ENCODE data around the gene USP10. TPM values are rescaled to one million over a fixed set of nuclear protein-coding genes. Genes with fewer than 3 reads are reported as not detected.

Gene USP10
- total and polyA plus RNA-seq, 2 donors (not counting 1 experiment from before 2014, with no cell fraction given), result 48.6 to 59.1 TPM

DNA sequence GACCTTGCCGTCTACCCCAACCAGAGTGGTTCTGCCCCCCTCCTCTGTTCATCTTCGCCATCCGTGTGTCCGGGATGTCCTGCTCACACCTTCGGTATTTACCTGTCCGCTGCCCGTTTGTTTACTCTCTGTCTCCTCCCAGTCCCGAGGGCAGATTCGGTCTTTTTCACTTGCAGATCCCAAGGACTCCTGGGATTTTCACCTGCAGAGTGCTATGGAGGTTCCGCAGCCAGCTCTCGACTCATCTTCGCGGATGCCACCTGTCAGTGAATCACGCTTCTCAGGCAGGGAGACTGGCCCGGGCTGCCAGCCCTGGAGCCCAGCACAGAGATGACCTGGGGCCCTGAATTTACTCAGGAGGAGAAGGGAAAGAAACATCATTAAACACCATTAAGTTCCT, 128.1 kb downstream of the USP10 start:
- Histone ChIP-seq H3K27me3 (ENCODE audit: control insufficient read depth, insufficient read depth, low read length) (no peaks in the 10 kb centered on the region), H2AFZ (ENCODE audit: low read length) (no peak overlapping the region), H3K4me3 (replicated peaks in 1 of 4; ENCODE audit: control extremely low read depth in 1 of 4, insufficient read depth in 1 of 4, low read depth in 3 of 4, low read length in 4 of 4) (no peak overlapping the region), H3K9me3 (ENCODE audit: control insufficient read depth, insufficient read depth, low read depth, low read length) (no peaks in the 10 kb centered on the region), H3K4me1 (ENCODE audit: control insufficient read depth, extremely low read depth, insufficient read depth, low read length) (peaks cover 35% of the 10 kb centered on the region), H3K27ac (ENCODE audit: insufficient read depth, low read length) (peak overlapping the region; percentile 74), H3K36me3 (ENCODE audit: control insufficient read depth, insufficient read depth, low read length) (no peaks in the 10 kb centered on the region), H4K20me1 (ENCODE audit: control insufficient read depth, extremely low read depth, insufficient read depth, low read length) (no peaks in the 10 kb centered on the region), H3K4me2 (ENCODE audit: extremely low read depth, insufficient read depth, low read length) (no peak overlapping the region), H3K9ac (ENCODE audit: insufficient read depth, low read length) (no peak overlapping the region), H3K79me2 (ENCODE audit: control insufficient read depth, insufficient read depth, low read length) (peaks cover 7% of the 10 kb centered on the region)
- DNase-seq (ENCODE audit: low read depth in 2 of 2), result no peak
- TF ChIP-seq, protein P1, sequence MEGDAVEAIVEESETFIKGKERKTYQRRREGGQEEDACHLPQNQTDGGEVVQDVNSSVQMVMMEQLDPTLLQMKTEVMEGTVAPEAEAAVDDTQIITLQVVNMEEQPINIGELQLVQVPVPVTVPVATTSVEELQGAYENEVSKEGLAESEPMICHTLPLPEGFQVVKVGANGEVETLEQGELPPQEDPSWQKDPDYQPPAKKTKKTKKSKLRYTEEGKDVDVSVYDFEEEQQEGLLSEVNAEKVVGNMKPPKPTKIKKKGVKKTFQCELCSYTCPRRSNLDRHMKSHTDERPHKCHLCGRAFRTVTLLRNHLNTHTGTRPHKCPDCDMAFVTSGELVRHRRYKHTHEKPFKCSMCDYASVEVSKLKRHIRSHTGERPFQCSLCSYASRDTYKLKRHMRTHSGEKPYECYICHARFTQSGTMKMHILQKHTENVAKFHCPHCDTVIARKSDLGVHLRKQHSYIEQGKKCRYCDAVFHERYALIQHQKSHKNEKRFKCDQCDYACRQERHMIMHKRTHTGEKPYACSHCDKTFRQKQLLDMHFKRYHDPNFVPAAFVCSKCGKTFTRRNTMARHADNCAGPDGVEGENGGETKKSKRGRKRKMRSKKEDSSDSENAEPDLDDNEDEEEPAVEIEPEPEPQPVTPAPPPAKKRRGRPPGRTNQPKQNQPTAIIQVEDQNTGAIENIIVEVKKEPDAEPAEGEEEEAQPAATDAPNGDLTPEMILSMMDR (conservative IDR thresholded peaks at IDR 0.05 in 1 of 2, IDR thresholded peaks at IDR 0.05 in 1 of 2; ENCODE audit: low read depth in 1 of 2, low read length in 2 of 2), result no peak
- no peak for TF ChIP-seq EZH2 (IDR thresholded peaks at IDR 0.05; ENCODE audit: low read length, missing control alignments)

DNA sequence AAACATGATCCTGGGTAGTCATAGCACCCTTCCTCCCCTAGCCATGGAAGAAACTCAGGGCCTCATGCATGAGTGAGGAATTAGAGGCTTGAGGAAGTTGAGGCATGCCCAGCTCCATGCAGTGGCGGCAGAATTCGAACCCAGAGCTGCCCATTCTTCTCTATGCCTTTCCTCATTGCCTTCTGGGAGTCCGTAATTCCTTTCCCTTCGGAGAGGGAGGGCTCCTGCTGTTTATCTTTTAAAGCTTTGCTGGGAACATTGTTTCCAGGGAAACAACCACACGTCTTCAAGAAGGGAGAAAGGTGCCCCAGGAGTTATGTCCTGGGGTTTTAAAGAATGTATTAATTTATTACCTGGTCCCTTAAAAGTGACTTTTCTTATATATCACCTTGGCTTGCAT, 128.5 kb downstream of the USP10 start:
- Histone ChIP-seq H2AFZ (ENCODE audit: low read length) (no peak overlapping the region), H3K4me3 (replicated peaks in 1 of 4; ENCODE audit: control extremely low read depth in 1 of 4, insufficient read depth in 1 of 4, low read depth in 3 of 4, low read length in 4 of 4) (no peak overlapping the region), H3K79me2 (ENCODE audit: control insufficient read depth, insufficient read depth, low read length) (peaks cover 7% of the 10 kb centered on the region), H3K4me1 (ENCODE audit: control insufficient read depth, extremely low read depth, insufficient read depth, low read length) (peaks cover 38% of the 10 kb centered on the region), H4K20me1 (ENCODE audit: control insufficient read depth, extremely low read depth, insufficient read depth, low read length) (no peaks in the 10 kb centered on the region), H3K9ac (ENCODE audit: insufficient read depth, low read length) (no peak overlapping the region), H3K27ac (ENCODE audit: insufficient read depth, low read length) (no peak overlapping the region), H3K9me3 (ENCODE audit: control insufficient read depth, insufficient read depth, low read depth, low read length) (no peaks in the 10 kb centered on the region), H3K27me3 (ENCODE audit: control insufficient read depth, insufficient read depth, low read length) (no peaks in the 10 kb centered on the region), H3K36me3 (ENCODE audit: control insufficient read depth, insufficient read depth, low read length) (no peaks in the 10 kb centered on the region), H3K4me2 (ENCODE audit: extremely low read depth, insufficient read depth, low read length) (no peak overlapping the region)
- TF ChIP-seq, protein P1 (conservative IDR thresholded peaks at IDR 0.05 in 1 of 2, IDR thresholded peaks at IDR 0.05 in 1 of 2; ENCODE audit: low read depth in 1 of 2, low read length in 2 of 2), result no peak
- TF ChIP-seq EZH2 (IDR thresholded peaks at IDR 0.05; ENCODE audit: low read length, missing control alignments), result no peak
- no peak for DNase-seq (ENCODE audit: low read depth in 2 of 2)

Other genes starting within 250 kb of the USP10 start
- 16.9 and 17.3 TPM in 2 replicates for gene MEAK7, start 195.3 kb upstream of the USP10 start, total RNA-seq
- gene MEAK7, start 195.3 kb upstream of the USP10 start, polyA plus RNA-seq, result 19.6 and 23.4 TPM in 2 replicates
- gene COTL1, start 81.9 kb upstream of the USP10 start, total RNA-seq, result 64.5 and 103 TPM in 2 replicates
- gene COTL1, start 81.9 kb upstream of the USP10 start, polyA plus RNA-seq, result 192 and 311 TPM in 2 replicates
- 71.9 and 83.1 TPM in 2 replicates for gene KLHL36, start 51.5 kb upstream of the USP10 start, total RNA-seq
- gene KLHL36, start 51.5 kb upstream of the USP10 start, polyA plus RNA-seq, result 26.6 and 29.7 TPM in 2 replicates
- 34.9 and 37.0 TPM in 2 replicates for gene CRISPLD2, start 120.0 kb downstream of the USP10 start, total RNA-seq
- gene CRISPLD2, start 120.0 kb downstream of the USP10 start, polyA plus RNA-seq, result 11.8 and 96.2 TPM in 2 replicates